ENCODE measurements around the gene KIAA0319L.

KIAA0319L gene

GRCh38 chr1:35443768-35444518 is 113.3 kb downstream of the KIAA0319L start:
- DNase-seq (ENCODE audit: low read depth) = no peak

GRCh38 chr1:35442734-35443133 is 114.5 kb downstream of the KIAA0319L start:
- DNase-seq (ENCODE audit: low read depth) = no peak

- no peak for DNase-seq (ENCODE audit: low read depth)
These were observed 115.2 kb downstream of the KIAA0319L start for GRCh38 chr1:35441926-35442579.

- no peak for DNase-seq (ENCODE audit: low read depth)
These were observed 117.6 kb downstream of the KIAA0319L start for GRCh38 chr1:35439626-35440025.

- no peak for DNase-seq (ENCODE audit: low read depth)
These were observed 120.0 kb downstream of the KIAA0319L start for GRCh38 chr1:35437200-35437599.

- no peak for DNase-seq (ENCODE audit: low read depth)
These were observed 121.1 kb downstream of the KIAA0319L start for GRCh38 chr1:35436078-35436477.

- no peak for DNase-seq (ENCODE audit: low read depth)
These were observed 122.5 kb downstream of the KIAA0319L start for GRCh38 chr1:35434703-35435102.

- DNase-seq (ENCODE audit: low read depth) = no peak
These were observed 123.5 kb downstream of the KIAA0319L start for GRCh38 chr1:35433714-35434113.

- DNase-seq (ENCODE audit: low read depth) = no peak
These were observed 125.0 kb downstream of the KIAA0319L start for GRCh38 chr1:35432231-35432630.

- peak; percentile 61 for DNase-seq (ENCODE audit: low read depth)
These were observed 126.0 kb downstream of the KIAA0319L start for GRCh38 chr1:35431173-35431599.

- DNase-seq (ENCODE audit: low read depth) = no peak
These were observed 126.4 kb downstream of the KIAA0319L start for GRCh38 chr1:35430762-35431161.

- DNase-seq (ENCODE audit: low read depth) = no peak
These were observed 128.8 kb downstream of the KIAA0319L start for GRCh38 chr1:35428360-35428759.

GRCh38 chr1:35426097-35426586 is 131.1 kb downstream of the KIAA0319L start:
- DNase-seq (ENCODE audit: low read depth) = no peak

- no peak for DNase-seq (ENCODE audit: low read depth)
These were observed 148.3 kb downstream of the KIAA0319L start for GRCh38 chr1:35408925-35409324.

GRCh38 chr1:35407743-35408142 is 149.5 kb downstream of the KIAA0319L start:
- DNase-seq (ENCODE audit: low read depth) = no peak

GRCh38 chr1:35406103-35406502 is 151.1 kb downstream of the KIAA0319L start:
- DNase-seq (ENCODE audit: low read depth) = no peak

GRCh38 chr1:35401049-35401448 is 156.2 kb downstream of the KIAA0319L start:
- no peak for DNase-seq (ENCODE audit: low read depth)

GRCh38 chr1:35398739-35399138 is 158.5 kb downstream of the KIAA0319L start:
- DNase-seq (ENCODE audit: low read depth) = peak; percentile 13

- no peak for DNase-seq (ENCODE audit: low read depth)
These were observed 162.8 kb downstream of the KIAA0319L start for GRCh38 chr1:35394386-35394785.

- DNase-seq (ENCODE audit: low read depth) = no peak
These were observed 166.4 kb downstream of the KIAA0319L start for GRCh38 chr1:35390600-35391494.

- DNase-seq (ENCODE audit: low read depth) = no peak
These were observed 170.2 kb downstream of the KIAA0319L start for GRCh38 chr1:35386959-35387358.

GRCh38 chr1:35386290-35386689 is 170.9 kb downstream of the KIAA0319L start:
- DNase-seq (ENCODE audit: low read depth) = no peak

All from non-pigmented ciliary epithelial cell (primary cell).